ENCODE measurements around the gene DRC7. TPM values are rescaled to one million over a fixed set of nuclear protein-coding genes. Genes with fewer than 3 reads are reported as not detected.

The DRC7 gene
- total RNA-seq, 1 experiment from 2014 or later = not detected

- Mint-ChIP-seq H3K27me3 (ENCODE audit: low read depth) (no peaks in the 10 kb centered on the region; the same call in 1 of the 2 replicates), H3K4me1 (peaks cover 17% of the 10 kb centered on the region), H3K27ac (no peak overlapping the region), H3K4me3 (no peak overlapping the region), H3K9me3 (no peaks in the 10 kb centered on the region), H3K36me3 (no peaks in the 10 kb centered on the region)
- POLR2A ChIA-PET = no interaction called here
- CTCF ChIA-PET = interaction anchor here (1.3 kb wide), 1 partner anchor 96 kb away, joined by 3 read pairs; no protein-coding TSS in a partner anchor
- DNase-seq (ENCODE audit: low spot score) = no peak
- no peak for ATAC-seq
- TF ChIP-seq ARID4B (CRISPR knock-in tag; IDR thresholded peaks at IDR 0.05; ENCODE audit: borderline replicate concordance) (no peak), IRF1 (CRISPR knock-in tag; IDR thresholded peaks at IDR 0.05) (no peak), TCF7 (CRISPR knock-in tag; IDR thresholded peaks at IDR 0.05; ENCODE audit: low read depth) (no peak), ETV6 (CRISPR knock-in tag; IDR thresholded peaks at IDR 0.05) (no peak), ZNF425 (CRISPR knock-in tag; conservative IDR thresholded peaks at IDR 0.05) (no peak), E2F1 (CRISPR knock-in tag; IDR thresholded peaks at IDR 0.05) (no peak), ZNF532 (CRISPR knock-in tag; IDR thresholded peaks at IDR 0.05; ENCODE audit: borderline replicate concordance) (no peak), ESRRA (CRISPR knock-in tag; IDR thresholded peaks at IDR 0.05; ENCODE audit: borderline replicate concordance) (no peak), ZBTB21 (CRISPR knock-in tag; IDR thresholded peaks at IDR 0.05; ENCODE audit: borderline replicate concordance) (no peak), ZNF671 (CRISPR knock-in tag; IDR thresholded peaks at IDR 0.05) (no peak), EMX1 (CRISPR knock-in tag; IDR thresholded peaks at IDR 0.05) (no peak), ZNF138 (CRISPR knock-in tag; conservative IDR thresholded peaks at IDR 0.05) (no peak), SMAD3 (CRISPR knock-in tag; IDR thresholded peaks at IDR 0.05; ENCODE audit: borderline replicate concordance) (no peak), ZNF232 (CRISPR knock-in tag; IDR thresholded peaks at IDR 0.05) (no peak), STAT6 (CRISPR knock-in tag; conservative IDR thresholded peaks at IDR 0.05; ENCODE audit: low read depth) (no peak), FOXP4 (CRISPR knock-in tag; IDR thresholded peaks at IDR 0.05) (no peak), CREM (CRISPR knock-in tag; IDR thresholded peaks at IDR 0.05) (no peak), SP1 (CRISPR knock-in tag; conservative IDR thresholded peaks at IDR 0.05) (no peak)
These were observed 7.2 kb upstream of the DRC7 start for GRCh38 chr16:57687363-57687929.

Measured in WTC11 (cell line).